GM18511 (cell line): ENCODE results near the gene AQP2.

Experiments
- ATAC-seq: cut with Tn5 transposase; IDR thresholded peaks from one replicate; pipeline ENCODE4 v1.9.1; 2021; ENCODE audit warnings: mild to moderate bottlenecking, moderate library complexity; ENCODE audit not compliant: unreplicated experiment

Gene AQP2

DNA sequence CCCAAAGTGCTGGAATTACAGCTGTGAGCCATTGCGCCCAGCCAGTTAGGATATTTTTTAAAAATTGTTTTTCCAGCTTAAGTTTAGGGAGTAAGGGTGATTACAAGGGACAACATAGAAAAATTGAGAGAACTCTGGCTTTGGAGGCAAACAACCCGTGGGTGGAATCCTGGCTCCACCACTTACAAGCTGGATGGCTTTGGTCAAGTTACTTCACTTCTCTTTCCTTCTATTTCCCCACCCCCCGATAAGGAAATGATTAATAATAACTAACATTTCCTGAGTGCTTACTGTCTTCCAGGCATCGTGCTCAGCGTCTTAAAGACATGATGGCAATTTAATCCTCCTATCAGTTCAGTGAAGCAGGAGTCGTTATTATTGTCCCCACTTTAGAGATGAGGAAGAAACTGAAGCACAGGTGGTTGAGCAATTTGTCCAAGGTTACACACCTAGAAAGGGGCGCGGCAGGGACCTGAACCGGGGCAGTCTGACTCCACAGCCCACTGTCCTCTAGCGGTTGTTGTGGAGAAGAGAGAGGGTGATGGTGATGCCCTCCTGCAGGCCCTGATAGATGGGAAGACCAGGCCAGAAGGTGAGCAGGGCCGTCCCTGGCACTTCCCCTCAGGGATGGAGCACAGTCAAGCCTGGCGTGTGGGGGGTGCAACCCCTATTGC lies 30.2 kb upstream of the AQP2 start:
- ATAC-seq = no peak

DNA sequence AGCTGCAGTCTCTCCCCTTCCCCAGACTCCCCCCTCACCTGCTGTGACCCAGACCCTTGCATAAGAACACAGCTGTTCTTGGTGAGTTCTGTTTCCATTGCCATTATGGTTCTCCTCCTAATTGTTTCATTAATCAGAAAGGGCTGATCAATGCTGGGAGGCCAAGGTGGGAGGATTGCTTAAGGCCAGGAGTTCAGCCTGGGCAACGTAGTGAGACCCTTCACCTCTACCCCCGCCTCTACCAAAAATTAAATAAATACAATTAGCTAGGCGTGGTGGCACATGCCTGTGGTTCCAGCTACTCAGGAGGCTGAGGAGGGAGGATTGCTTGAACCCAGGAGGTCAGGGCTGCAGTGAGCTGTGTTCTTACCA lies 29.6 kb upstream of the AQP2 start:
- no peak for ATAC-seq

DNA sequence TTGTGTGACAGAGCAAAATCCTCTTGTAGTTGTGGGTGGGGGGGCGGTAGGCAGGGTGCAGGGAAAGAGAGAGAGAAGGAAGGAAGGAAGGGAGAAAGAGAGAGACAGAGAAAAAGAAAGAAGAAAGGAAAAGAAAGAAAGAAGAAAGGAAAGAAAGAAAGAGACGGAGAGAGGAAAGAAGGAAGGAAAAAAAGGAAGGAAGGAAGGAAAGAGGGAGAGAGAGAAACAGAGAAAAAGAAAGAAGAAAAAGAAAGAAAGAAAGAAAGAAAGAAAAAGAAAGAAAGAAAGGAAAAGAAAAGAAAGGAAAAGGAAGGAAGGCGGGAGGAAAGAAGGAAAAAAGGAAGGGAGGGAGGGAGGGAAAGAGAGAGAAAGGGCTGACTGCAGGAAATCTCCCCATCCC lies 29.2 kb upstream of the AQP2 start:
- ATAC-seq = no peak

DNA sequence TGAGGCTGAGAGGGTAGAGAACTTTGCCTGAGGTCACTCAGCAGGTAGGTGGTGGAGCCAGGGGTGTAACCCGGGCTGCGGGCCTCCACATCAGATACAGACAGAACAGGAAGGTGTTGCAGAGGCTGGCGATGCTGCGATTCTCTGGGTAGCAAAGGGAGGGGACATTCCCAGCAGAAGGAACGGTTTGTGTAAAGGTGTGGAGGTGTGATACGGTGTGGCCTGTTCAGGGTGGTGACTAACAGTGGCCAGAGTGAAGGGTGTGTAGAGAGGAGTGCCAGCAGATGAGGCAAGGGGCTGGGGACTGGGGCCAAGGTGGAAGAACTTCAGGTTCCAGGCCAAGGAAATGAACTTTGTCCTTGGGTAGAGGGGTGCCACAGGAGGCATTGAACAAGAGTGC lies 28.6 kb upstream of the AQP2 start:
- no peak for ATAC-seq

DNA sequence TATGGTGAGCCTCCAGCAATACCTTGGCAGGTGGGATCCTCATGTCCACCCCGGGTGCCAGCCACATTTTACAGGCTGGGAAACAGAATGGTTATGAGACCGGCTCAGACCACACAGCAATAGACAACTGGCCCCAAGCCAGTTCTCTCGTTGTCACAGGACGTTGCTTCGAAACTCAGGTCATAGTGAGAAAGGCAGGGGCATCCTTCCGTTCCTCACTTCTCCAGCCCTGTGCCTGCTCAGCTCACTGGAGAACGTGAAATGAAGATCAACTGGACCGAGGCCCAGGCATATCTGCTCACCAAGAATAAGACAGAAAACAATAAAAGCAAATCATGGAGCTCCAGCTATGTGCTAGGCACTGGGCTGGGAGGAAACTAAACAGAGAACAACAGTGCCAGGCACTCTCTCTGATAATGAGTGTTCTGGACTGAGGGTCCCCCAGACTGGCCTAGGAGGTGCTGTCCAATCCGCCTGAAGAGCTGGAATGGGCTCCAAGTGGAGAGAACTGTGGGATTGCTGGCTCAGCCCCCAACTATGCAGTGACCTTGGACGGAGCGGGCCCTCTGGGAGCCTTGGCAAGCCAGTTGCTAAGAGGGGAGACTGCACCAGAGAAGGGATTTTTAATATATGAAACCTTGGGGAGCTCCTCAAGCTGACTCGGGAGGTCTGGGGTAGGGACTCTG lies 28.0 kb upstream of the AQP2 start:
- no peak for ATAC-seq

DNA sequence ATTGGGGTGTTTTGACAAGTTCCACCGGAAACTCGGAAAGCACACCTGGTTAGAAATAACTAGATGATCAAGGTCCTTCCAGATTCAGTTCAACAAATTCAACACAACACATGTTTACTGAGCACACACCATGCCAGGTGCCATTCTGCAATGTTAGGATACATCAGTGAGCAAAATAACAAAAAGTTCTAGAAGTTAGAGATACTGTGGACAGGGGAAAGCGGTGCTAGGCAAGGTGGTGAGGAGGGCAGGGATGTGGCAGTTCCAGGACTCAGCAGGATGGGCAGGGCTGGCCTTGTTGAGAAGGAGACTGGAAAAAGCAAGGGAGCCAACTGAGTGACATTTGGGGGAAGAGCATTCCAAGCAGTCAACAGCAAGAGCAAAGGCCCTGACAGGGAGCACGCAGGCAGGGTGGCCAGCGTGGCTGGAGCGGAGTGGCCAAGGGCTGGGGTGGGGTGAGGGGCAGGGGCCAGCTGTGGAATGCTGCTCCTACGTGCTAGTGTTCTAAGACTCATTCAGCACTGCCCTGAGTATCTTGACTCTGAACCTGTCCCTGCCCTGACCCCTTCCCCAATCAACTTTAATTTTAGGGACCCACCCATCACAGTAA lies 27.4 kb upstream of the AQP2 start:
- no peak for ATAC-seq

DNA sequence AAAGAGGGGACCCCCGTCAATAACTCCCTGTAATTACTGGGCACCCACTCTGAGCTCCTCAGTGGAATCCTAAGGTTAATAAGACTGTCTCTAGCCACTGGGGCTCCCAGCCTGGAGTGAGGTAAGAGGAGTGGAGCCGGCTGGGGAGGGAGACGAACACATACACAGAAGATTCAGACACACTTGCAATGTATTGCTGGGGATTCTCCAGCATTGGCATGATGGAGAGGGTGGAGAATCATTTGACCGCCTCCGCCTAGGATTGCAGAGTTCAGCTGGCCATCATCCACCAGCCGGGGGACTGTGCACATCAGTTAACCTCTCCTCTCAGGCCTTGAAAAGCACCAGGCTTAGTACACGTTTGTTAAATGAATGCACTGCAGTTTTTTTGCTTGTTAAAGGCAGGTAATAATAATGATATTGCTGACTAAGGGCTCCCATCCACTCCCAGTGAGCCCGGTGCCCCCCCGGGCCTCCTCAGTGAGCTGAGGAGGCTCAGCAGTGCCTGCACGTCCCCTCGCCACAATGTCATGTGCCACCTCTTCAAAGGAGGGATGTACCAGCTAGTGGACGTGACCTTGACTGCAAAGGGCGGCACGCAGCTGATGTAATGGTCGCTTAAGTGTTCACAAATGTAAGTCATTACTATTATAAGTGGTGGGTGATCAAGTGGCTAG lies 26.5 kb upstream of the AQP2 start:
- no peak for ATAC-seq

DNA sequence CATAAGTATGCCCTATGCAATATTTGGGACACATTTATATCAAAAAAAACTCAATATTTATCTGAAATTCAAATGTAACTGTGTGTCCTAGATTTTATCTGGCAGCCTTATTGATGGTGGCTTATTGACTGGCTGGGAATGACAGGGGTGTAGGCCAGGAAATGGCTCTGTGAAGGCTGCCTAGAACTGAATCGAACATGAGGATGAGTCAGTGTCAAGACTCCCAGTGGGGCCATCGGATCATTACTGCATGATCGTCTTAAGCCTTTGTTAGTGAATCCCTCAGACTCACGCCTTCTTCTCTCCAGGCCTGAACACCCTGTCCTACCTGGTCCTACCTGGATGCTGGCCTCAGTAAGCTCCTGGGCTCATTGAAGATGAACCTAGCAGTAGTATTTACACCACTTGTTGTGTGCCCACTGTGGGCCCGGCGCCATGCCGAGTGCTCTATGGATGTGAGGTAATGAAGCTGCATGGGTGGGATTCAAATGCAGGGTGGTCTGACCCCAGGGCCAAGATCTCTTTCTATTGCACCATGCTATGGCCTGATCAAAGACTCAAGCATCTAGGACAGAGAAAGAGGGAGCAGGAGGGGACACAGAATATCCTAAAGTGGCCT lies 25.8 kb upstream of the AQP2 start:
- no peak for ATAC-seq

DNA sequence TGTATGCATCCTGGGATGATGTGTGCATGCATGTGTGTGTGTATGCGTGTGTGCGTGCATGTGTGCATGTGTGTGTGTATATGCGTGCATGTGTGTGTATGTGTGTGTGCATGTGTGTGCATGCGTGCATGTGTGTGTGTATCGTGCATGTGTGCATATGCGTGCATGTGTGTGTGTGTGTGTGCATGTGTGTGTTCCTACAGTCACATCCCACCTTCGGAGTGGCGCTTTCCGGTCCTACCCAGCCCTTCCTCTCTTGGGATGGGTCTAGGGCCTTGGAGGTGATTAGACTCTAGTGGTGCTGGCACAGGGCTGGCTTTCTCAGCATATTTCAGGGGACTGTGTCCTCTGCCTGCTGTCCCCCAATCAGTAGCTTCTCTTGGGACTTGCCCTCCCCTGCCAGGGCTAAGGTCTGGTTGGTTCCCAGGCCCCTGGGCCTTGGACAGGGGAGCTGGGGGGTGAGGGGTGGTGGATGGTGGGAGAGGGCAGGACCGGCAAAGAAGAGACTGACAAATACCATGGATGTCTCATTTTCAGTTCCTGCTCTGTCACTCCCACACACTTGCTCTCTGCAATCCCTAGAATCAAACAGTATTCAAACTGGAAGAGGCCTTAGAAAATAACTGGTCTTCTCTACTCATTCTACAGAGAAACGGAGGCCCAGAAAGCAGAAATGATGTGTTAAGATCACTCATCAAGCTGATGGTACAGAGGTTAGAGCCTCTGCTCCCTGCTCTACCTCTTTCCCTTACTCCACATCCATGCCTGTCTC lies 24.9 kb upstream of the AQP2 start:
- ATAC-seq = no peak

DNA sequence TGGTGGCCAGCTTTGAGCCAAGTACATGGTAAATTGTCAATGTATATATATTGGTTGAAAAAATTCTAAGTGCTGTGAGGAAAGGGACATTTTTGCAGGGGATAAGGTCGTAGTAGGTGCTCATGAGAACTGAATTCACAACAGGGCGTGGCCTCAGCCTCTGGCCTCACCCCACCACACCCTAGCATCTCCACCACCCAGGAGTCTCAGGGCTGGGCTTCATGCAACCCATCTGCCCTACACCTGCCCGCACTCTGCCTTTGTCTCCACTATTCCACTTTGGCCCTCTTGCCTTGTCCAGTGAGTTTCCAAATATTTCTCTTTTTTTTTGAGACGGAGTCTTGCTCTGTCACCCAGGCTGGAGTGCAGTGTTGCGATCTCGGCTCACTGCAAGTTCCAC lies 22.1 kb upstream of the AQP2 start:
- ATAC-seq = no peak

DNA sequence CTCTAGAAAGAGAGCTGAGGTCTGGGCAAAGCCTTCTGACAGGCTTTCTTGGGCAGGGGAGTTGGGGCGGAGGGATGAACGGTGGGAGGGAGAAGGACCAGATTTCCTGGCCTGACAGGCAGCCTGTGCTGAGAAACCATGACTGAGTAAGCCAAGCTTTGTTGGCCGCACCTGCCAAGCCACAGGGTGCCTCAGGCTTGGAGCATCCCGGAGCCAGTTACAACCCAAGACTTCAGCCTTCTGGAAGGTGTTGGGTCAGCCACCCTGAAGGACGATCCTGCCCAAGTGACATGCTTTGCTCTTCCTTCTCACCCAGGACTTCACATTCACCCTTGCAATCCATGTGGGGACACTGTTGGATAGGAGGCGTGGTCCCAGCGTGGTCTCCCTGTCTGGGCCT lies 21.0 kb upstream of the AQP2 start:
- ATAC-seq = no peak

DNA sequence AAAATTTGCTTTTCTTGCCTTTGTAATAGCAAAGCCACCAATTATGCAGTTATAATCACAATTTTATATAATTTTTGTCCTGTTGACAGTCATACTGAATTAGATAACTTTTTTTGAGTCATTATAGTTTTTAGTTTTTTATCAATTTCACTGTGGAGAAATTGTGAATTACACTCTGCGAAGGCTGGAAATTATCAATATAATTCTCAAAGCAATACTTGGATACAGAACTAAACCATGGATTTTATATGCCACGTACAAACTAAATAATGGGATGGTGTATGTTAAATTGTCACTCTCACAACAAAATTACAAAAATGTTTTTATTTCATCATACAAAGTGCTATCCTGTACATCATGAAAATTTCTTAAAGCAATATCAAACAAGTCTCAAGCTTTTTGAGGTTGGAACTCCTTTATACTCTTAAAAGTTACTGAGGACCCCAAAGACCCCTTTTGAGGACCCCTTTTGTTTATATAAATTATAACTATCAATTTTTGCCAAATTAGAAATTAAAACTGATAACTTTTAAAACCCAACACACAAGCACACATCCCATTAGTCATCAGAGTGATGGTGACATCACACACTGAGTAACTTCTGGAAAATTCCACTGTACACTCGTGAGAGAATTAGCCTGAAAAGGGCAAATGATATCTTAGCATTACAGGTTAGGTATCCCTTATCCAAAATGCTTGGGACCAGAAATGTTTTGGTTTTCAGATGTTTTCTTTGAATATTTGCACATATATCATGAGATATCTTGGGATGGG lies 19.8 kb upstream of the AQP2 start:
- no peak for ATAC-seq

DNA sequence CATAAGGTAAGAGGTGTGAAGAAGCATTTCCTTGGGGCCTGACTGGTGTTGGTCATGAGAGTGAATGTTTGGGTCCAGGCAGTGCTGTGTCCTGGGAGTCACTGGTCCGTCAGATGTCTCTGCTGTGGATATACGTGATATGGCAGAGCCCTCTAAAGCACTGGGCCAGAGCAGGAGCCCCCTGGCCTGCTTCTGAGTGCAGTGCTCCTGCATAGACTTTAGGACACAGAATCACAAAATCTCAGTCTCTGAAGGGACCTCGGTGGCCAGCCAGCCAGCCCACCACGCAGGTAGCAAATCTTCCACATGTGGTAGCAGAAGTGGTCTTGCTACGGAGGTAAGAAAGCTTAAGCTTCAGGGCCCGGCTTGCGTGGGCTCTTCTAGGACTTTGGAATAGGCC lies 18.5 kb upstream of the AQP2 start:
- ATAC-seq = no peak

DNA sequence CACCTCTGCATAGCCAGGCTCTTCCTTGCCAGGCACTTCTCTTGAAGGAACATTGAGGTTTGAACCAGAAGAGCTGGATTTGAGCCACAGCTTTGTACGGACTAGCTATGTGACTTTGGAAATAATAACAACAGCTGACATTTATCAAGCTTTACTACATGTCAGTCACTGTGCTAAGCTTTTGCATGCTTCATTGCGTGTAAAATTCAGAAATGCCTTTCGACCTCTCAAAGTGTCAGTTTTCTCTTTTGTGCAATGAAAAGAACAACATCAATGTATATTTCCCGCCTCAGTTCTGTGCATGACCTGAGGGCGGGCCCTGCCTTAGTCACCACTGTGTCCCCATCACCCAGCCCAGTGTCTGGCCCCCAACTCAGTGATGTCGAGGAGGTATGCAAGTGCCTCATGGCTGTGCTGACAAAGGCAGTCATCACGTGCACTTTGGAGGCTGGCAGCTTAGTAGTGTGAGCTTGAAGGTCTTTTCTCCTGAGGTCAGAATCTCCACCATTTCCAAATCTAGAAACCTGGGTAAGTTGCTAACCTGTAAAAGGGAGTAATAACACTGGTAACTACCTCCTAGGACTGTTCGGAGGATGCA lies 17.9 kb upstream of the AQP2 start:
- no peak for ATAC-seq

DNA sequence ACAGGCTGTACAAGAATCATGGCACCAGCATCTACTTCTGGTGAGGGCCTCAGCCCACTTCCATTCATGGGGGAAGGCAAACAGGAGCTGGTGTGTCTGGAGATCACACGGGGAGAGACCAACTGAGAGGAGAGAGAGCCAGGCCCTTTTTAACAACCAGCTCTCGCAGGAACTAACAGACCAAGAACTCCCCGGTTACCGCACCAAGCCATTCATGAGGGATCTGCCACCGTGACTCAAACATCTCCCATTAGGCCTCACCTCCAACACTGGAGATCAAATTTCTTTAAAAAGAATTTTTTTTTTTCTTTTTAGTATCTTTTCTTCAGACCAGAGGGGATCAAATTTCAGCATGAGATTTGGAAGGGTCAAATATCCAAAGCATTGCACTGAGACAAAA lies 16.7 kb upstream of the AQP2 start:
- ATAC-seq = no peak

DNA sequence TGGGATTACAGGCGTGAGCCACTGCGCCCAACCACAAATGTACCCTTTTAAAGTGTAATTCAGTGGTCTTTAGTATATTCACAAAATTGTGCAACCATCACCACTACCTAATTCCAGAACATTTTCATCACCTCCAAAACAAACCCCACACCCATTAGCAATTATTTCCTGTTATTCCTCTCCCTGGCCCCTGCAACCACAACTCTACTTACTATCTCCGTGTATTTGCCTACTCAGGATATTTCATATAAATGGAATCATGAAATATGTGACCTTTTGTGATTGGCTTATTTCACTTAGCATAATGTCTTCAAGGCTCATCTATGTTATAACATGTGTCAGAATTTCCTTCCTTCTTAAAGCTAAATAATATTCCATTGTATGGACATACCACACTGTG lies 16.0 kb upstream of the AQP2 start:
- ATAC-seq = no peak

DNA sequence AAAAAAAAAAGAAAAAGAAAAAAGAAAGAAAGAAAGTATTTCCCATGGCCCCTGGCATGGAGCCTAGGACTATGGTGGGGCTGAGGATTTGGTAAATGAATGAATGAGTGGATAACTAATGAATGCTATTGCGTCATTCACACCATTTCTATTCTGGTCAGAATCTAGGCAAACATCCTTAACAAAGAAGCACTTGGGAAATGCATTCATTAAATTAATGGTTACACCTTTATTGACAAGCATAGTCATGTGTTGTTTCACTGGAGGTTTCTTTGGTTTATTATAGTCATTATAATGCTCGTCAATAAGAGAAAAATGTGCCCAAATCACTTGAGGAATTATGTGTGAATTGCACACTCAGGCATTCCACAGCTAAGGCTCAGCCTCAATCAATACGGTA lies 13.6 kb upstream of the AQP2 start:
- no peak for ATAC-seq

DNA sequence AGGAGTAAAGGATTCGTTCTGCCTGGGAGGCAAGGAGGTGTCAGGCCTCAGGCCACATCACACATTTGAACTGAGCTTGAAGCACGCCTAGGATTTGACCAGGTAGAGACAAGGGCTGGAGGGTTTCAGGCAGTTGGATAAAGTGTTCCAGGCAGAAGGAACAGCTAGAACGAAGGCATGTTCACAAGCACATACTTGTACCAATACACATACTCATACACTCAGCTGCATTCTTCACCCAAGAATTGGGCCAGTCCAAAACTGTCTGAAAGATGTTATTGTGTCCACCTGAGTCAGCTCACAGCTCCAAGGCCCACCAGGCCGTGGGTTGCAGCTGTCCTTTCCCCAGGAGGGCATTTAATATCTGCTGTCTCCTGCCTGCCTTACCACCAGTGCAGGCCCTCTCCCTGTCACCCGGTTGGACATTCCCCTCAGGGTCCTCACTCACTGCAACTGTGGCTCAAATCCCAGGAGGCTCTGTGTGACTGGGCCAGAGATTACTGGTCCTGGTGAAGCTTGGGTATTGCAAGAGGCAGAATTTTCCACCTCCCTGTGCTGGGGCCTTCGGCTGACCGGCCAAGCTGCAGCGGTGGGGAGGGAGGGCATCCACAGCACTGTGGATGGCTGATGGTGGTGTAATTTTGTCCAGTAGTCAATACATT lies 12.8 kb upstream of the AQP2 start:
- ATAC-seq = no peak

DNA sequence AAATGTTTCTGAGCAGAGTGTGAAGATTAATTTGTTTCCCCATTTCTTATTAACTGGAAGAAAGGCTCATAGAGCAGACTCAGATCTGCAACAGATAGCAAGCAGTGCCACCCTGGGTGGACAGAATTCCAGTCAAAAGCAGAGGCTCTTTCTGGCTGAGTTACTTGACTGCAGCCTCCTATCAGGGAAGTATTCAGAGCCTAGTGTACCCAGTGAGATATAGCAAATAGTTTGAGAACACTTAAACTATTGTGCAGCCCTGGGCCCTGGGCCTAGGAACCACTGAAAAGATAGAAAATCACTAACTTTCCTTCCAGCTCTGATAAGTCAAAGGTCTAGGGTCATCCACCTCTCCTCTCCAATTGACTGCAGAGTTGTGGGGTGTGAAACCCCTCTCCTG lies 11.2 kb upstream of the AQP2 start:
- ATAC-seq = no peak
